Large intestine (tissue), 3 donors: ENCODE measurements around the gene CHMP3. TPM values are rescaled to one million over a fixed set of nuclear protein-coding genes. Genes with fewer than 3 reads are reported as not detected.
"Not testable (repeated sequence)": the region's sequence is repeated elsewhere in the genome, so short reads cannot be mapped to it uniquely, and the experiment has no call there.

ENCODE experiments used
- DNase-seq, 2 donors: peaks; one replicate each; pipeline versions ENCODE4 v3.0.0 to v3.0.0-alpha.2; 2013
- H3K27ac ChIP-seq: one replicate; pipeline ENCODE4 v1.5.1; 2013; ENCODE audit warnings: low read length
- H3K27me3 ChIP-seq: 2 replicates; pipeline ENCODE4 v1.6.1; 2013; ENCODE audit warnings: low read length; ENCODE audit not compliant: control insufficient read depth, insufficient read depth
- H3K36me3 ChIP-seq: 2 replicates; pipeline ENCODE4 v1.6.1; 2013; ENCODE audit warnings: low read length; ENCODE audit not compliant: control insufficient read depth, insufficient read depth
- H3K4me1 ChIP-seq: one replicate; pipeline ENCODE4 v1.6.1; 2013; ENCODE audit warnings: low read length; ENCODE audit not compliant: control insufficient read depth, insufficient read depth
- H3K4me3 ChIP-seq: one replicate; pipeline ENCODE4 v1.5.1; 2013; ENCODE audit warnings: low read length
- H3K9me3 ChIP-seq: one replicate; pipeline ENCODE4 v1.6.1; 2013; ENCODE audit warnings: mild to moderate bottlenecking, low read depth, low read length, moderate library complexity; ENCODE audit not compliant: control insufficient read depth
- WGBS: methylation state at CpG from one replicate; pipeline ENCODE4 v1.1.5; 2013; ENCODE audit warnings: low lambda C conversion rate; ENCODE audit not compliant: insufficient coverage; 5-methylcytosine and 5-hydroxymethylcytosine counted together
- polyA plus RNA-seq: library from polyadenylated mRNA; unstranded; fragments of 120-200 nt; gene quantifications from one replicate; pipeline ENCODE4 v1.2.1, GENCODE V29; 2013

CHMP3 gene
- polyA plus RNA-seq, 1 donor = 109 TPM

GRCh38 chr2:86552889-86553288, 10.4 kb downstream of the CHMP3 start:
- WGBS = 100% methylated on average over 1 of the region's 7 CpGs
- H3K36me3 ChIP-seq = peaks cover 4% of the 10 kb centered on the region
- H3K4me3 ChIP-seq = no peak overlapping the region
- no peak for DNase-seq
- H3K27ac ChIP-seq = no peak overlapping the region
- H3K4me1 ChIP-seq = no peaks in the 10 kb centered on the region
- peaks cover 41% of the 10 kb centered on the region for H3K9me3 ChIP-seq
- H3K27me3 ChIP-seq = no peaks in the 10 kb centered on the region

- H3K9me3 ChIP-seq = peaks cover 52% of the 10 kb centered on the region
- not testable (repeated sequence) for H3K27ac ChIP-seq, H3K4me3 ChIP-seq, H3K36me3 ChIP-seq, DNase-seq, H3K27me3 ChIP-seq, H3K4me1 ChIP-seq
- WGBS = 100% methylated on average over 1 of the region's 26 CpGs
Measured at GRCh38 chr2:86549963-86550725, 13.1 kb downstream of the CHMP3 start.

GRCh38 chr2:86549440-86549839, 13.8 kb downstream of the CHMP3 start:
- peaks cover 55% of the 10 kb centered on the region for H3K9me3 ChIP-seq
- no CpG with 5 or more reads among the region's 31 CpGs for WGBS

GRCh38 chr2:86548913-86549396, 14.3 kb downstream of the CHMP3 start:
- not testable (repeated sequence) for DNase-seq, H3K27ac ChIP-seq, H3K4me1 ChIP-seq, H3K27me3 ChIP-seq, H3K4me3 ChIP-seq, H3K36me3 ChIP-seq
- H3K9me3 ChIP-seq = peaks cover 55% of the 10 kb centered on the region
- WGBS = no CpG with 5 or more reads among the region's 37 CpGs

More at GRCh38 chr2:86549440-86549839, 13.8 kb downstream of the CHMP3 start:
- not testable (repeated sequence) for H3K27ac ChIP-seq, H3K27me3 ChIP-seq, DNase-seq, H3K4me3 ChIP-seq, H3K4me1 ChIP-seq, H3K36me3 ChIP-seq

GRCh38 chr2:86548165-86548912, 14.9 kb downstream of the CHMP3 start:
- not testable (repeated sequence) for H3K27ac ChIP-seq, H3K36me3 ChIP-seq, H3K4me3 ChIP-seq, H3K4me1 ChIP-seq, DNase-seq, H3K27me3 ChIP-seq
- WGBS = no CpG with 5 or more reads among the region's 20 CpGs
- H3K9me3 ChIP-seq = peaks cover 53% of the 10 kb centered on the region

GRCh38 chr2:86545296-86545924, 17.8 kb downstream of the CHMP3 start:
- not testable (repeated sequence) for H3K27me3 ChIP-seq, H3K4me3 ChIP-seq, H3K4me1 ChIP-seq, H3K27ac ChIP-seq, H3K36me3 ChIP-seq, DNase-seq
- peaks cover 39% of the 10 kb centered on the region for H3K9me3 ChIP-seq
- WGBS = no CpG with 5 or more reads among the region's 49 CpGs

GRCh38 chr2:86544278-86545099, 18.8 kb downstream of the CHMP3 start:
- H3K36me3 ChIP-seq, H3K27me3 ChIP-seq: not testable (repeated sequence)
- 100% methylated on average over 1 of the region's 32 CpGs for WGBS

GRCh38 chr2:86543793-86544192, 19.4 kb downstream of the CHMP3 start:
- Histone ChIP-seq H3K4me1 (no peaks in the 10 kb centered on the region), H3K27ac (no peak overlapping the region), H3K36me3 (no peaks in the 10 kb centered on the region), H3K27me3 (no peaks in the 10 kb centered on the region), H3K4me3 (no peak overlapping the region), H3K9me3 (peaks cover 23% of the 10 kb centered on the region)
- no peak for DNase-seq
- WGBS = 89% methylated on average over 1 of the region's 2 CpGs

More at GRCh38 chr2:86544278-86545099, 18.8 kb downstream of the CHMP3 start:
- peaks cover 30% of the 10 kb centered on the region for H3K9me3 ChIP-seq
- not testable (repeated sequence) for H3K4me3 ChIP-seq, H3K4me1 ChIP-seq, H3K27ac ChIP-seq, DNase-seq

- H3K4me3 ChIP-seq = no peak overlapping the region
- no peaks in the 10 kb centered on the region for H3K4me1 ChIP-seq
- no peaks in the 10 kb centered on the region for H3K27me3 ChIP-seq
- no peaks in the 10 kb centered on the region for H3K36me3 ChIP-seq
- peaks cover 20% of the 10 kb centered on the region for H3K9me3 ChIP-seq
- 89% methylated on average over 2 of the region's 2 CpGs for WGBS
- DNase-seq = no peak
- no peak overlapping the region for H3K27ac ChIP-seq
Measured at GRCh38 chr2:86543335-86543734, 19.9 kb downstream of the CHMP3 start.

- WGBS = 60% methylated on average over 1 of the region's 1 CpG
- DNase-seq = no peak
- Histone ChIP-seq H3K27ac (no peak overlapping the region), H3K4me3 (no peak overlapping the region), H3K4me1 (no peaks in the 10 kb centered on the region), H3K9me3 (peaks cover 17% of the 10 kb centered on the region), H3K27me3 (no peaks in the 10 kb centered on the region), H3K36me3 (no peaks in the 10 kb centered on the region)
Measured at GRCh38 chr2:86542814-86543213, 20.4 kb downstream of the CHMP3 start.
